Measurements from ENCODE around the gene BCO2. TPM values are rescaled to one million over a fixed set of nuclear protein-coding genes. Genes with fewer than 3 reads are reported as not detected.

The BCO2 gene
- total RNA-seq, 1 experiment from 2014 or later = not detected

GRCh38 chr11:112225753-112226061 lies 50.4 kb downstream of the BCO2 start:
- peak overlapping the region; percentile 96 for H3K27ac Mint-ChIP-seq (ENCODE audit: low read depth, unreplicated experiment)
- no peak for DNase-seq (ENCODE audit: unreplicated experiment)
- POLR2A ChIA-PET = interaction anchor here (0.6 to 2.4 kb wide), 10 partner anchors 22 to 575 kb away, joined by 3 to 11 read pairs (median 4); partner anchors contain the start of gene IL18
- intact Hi-C loops (cut with micrococcal nuclease) = loop anchor here (10.0 kb wide), 3 partner anchors 329 to 889 kb away; no protein-coding TSS in a partner anchor
- no peaks in the 10 kb centered on the region for H3K9me3 Mint-ChIP-seq (ENCODE audit: unreplicated experiment)
- no peaks in the 10 kb centered on the region for H3K27me3 Mint-ChIP-seq (ENCODE audit: insufficient read depth, unreplicated experiment)
- BruUV-seq (replicated peaks) = TSS peak; percentile 87
- H3K4me3 Mint-ChIP-seq (ENCODE audit: unreplicated experiment) = peak overlapping the region; percentile 88
- TF ChIP-seq CTCF (IDR thresholded peaks at IDR 0.05; ENCODE audit: unreplicated experiment) = no peak
- H3K36me3 Mint-ChIP-seq (ENCODE audit: insufficient read depth, unreplicated experiment) = peaks cover 41% of the 10 kb centered on the region
- H3K4me1 Mint-ChIP-seq (ENCODE audit: insufficient read depth, unreplicated experiment) = peaks cover 22% of the 10 kb centered on the region
- CTCF ChIA-PET = interaction anchor here (0.6 to 15.5 kb wide), 4 partner anchors 10 to 1829 kb away, joined by 3 to 428 read pairs (median 4); no protein-coding TSS in a partner anchor

GRCh38 chr11:112226062-112226830 lies 50.9 kb downstream of the BCO2 start, which contains the start of gene PTS:
Gene PTS, plus strand, starts transcription at chr11:112226428. Its CDS starts 16 bp downstream, at chr11:112226444.
- Mint-ChIP-seq H3K36me3 (ENCODE audit: insufficient read depth, unreplicated experiment) (peaks cover 44% of the 10 kb centered on the region), H3K27ac (ENCODE audit: low read depth, unreplicated experiment) (peak within 1 kb of the TSS; percentile 96), H3K9me3 (ENCODE audit: unreplicated experiment) (no peaks in the 10 kb centered on the region), H3K4me3 (ENCODE audit: unreplicated experiment) (peak within 1 kb of the TSS; percentile 88), H3K4me1 (ENCODE audit: insufficient read depth, unreplicated experiment) (peaks cover 19% of the 10 kb centered on the region), H3K27me3 (ENCODE audit: insufficient read depth, unreplicated experiment) (no peaks in the 10 kb centered on the region)
- ChIA-PET CTCF (interaction anchor here (0.6 to 15.5 kb wide), 6 partner anchors 9 to 1829 kb away, joined by 3 to 428 read pairs (median 4); no protein-coding TSS in a partner anchor), POLR2A (interaction anchor here (0.6 to 2.4 kb wide), 27 partner anchors 14 to 288 kb away, joined by 3 to 17 read pairs (median 4); partner anchors contain the start of genes IL18, PLET1, SDHD and TIMM8B)
- intact Hi-C loops (cut with micrococcal nuclease) = loop anchor here (10.0 kb wide), 3 partner anchors 329 to 889 kb away; no protein-coding TSS in a partner anchor
- TF ChIP-seq CTCF (IDR thresholded peaks at IDR 0.05; ENCODE audit: unreplicated experiment) = no peak
- peak; percentile 90 for DNase-seq (ENCODE audit: unreplicated experiment)
- no TSS peak for BruUV-seq (replicated peaks)

GRCh38 chr11:112226831-112227401 lies 51.6 kb downstream of the BCO2 start:
- no peaks in the 10 kb centered on the region for H3K27me3 Mint-ChIP-seq (ENCODE audit: insufficient read depth, unreplicated experiment)
- H3K4me3 Mint-ChIP-seq (ENCODE audit: unreplicated experiment) = peak overlapping the region; percentile 88
- peaks cover 47% of the 10 kb centered on the region for H3K36me3 Mint-ChIP-seq (ENCODE audit: insufficient read depth, unreplicated experiment)
- no peaks in the 10 kb centered on the region for H3K9me3 Mint-ChIP-seq (ENCODE audit: unreplicated experiment)
- intact Hi-C loops (cut with micrococcal nuclease) = loop anchor here (10.0 kb wide), 3 partner anchors 328 to 888 kb away; no protein-coding TSS in a partner anchor
- no TSS peak for BruUV-seq (replicated peaks)
- no peak for TF ChIP-seq CTCF (IDR thresholded peaks at IDR 0.05; ENCODE audit: unreplicated experiment)
- H3K27ac Mint-ChIP-seq (ENCODE audit: low read depth, unreplicated experiment) = peak overlapping the region; percentile 96
- CTCF ChIA-PET = interaction anchor here (0.5 to 15.5 kb wide), 5 partner anchors 18 to 215 kb away, joined by 4 to 428 read pairs (median 4); no protein-coding TSS in a partner anchor
- H3K4me1 Mint-ChIP-seq (ENCODE audit: insufficient read depth, unreplicated experiment) = peaks cover 16% of the 10 kb centered on the region
- POLR2A ChIA-PET = interaction anchor here (0.6 to 2.4 kb wide), 25 partner anchors 14 to 289 kb away, joined by 3 to 17 read pairs (median 4); partner anchors contain the start of genes IL18, PLET1, SDHD and TIMM8B
- no peak for DNase-seq (ENCODE audit: unreplicated experiment)
